Gastrocnemius medialis (tissue), 4 donors: ENCODE measurements around the gene DYNLT2.

Source experiments
- CTCF ChIP-seq, 5 experiments: fragments of 450-650 bp in 3 of 5; fragments of 200-600 bp in 2 of 5; sonication (generic) in 2 of 5; IDR thresholded peaks in 4 of 5; conservative IDR thresholded peaks in 1 of 5; 1 replicate in 4 of 5; 2 replicates in 1 of 5; pipeline ENCODE4 v1.5.1; 2016 to 2019; ENCODE audit warnings: antibody characterized with exemption in 5 of 5, mild to moderate bottlenecking in 3 of 5, moderate library complexity in 3 of 5
- POLR2A ChIP-seq, 2 donors: fragments of 450-650 bp; IDR thresholded peaks; one replicate each; pipeline ENCODE4 v1.6.1; 2017; ENCODE audit warnings: antibody characterized with exemption in 2 of 2, mild to moderate bottlenecking in 2 of 2, moderate library complexity in 2 of 2

- TF ChIP-seq CTCF (IDR thresholded peaks at IDR 0.05 in 4 of 5, conservative IDR thresholded peaks at IDR 0.05 in 1 of 5) (no peak), POLR2A (IDR thresholded peaks at IDR 0.05) (no peak)
These were observed 36.8 kb downstream of the DYNLT2 start for GRCh38 chr6:169714595-169714994.
